K562 (cell line): ENCODE results near the gene RBM26. TPM values are rescaled to one million over a fixed set of nuclear protein-coding genes. Genes with fewer than 3 reads are reported as not detected.

ENCODE experiments used
- BACH1 ChIP-seq: fragments of 200-800 bp; sonication (Bioruptor generic); IDR thresholded peaks from 2 replicates; pipeline ENCODE4 v1.6.1; 2016; ENCODE audit warnings: missing genetic modification characterization, missing compliant biosample characterization
- POLR2G ChIP-seq: fragments of 200-400 bp; formaldehyde crosslinking; IDR thresholded peaks from 2 replicates; pipeline ENCODE4 v1.6.1; 2017; ENCODE audit warnings: low read depth, mild to moderate bottlenecking, antibody characterized with exemption, low read length, moderate library complexity
- POLR3G ChIP-seq: IDR thresholded peaks from 2 replicates; pipeline ENCODE4 v1.6.1; 2011; ENCODE audit not compliant: insufficient read length, insufficient replicate concordance; ENCODE audit errors: extremely low read depth
- SIN3A ChIP-seq, 2 experiments: fragments of 150-350 bp in 1 of 2; IDR thresholded peaks; 2 replicates each; pipeline ENCODE4 v1.6.1; 2011 to 2016; ENCODE audit warnings: borderline replicate concordance in 2 of 2, low read depth in 2 of 2, low read length in 2 of 2, mild to moderate bottlenecking in 2 of 2, moderate library complexity in 2 of 2; ENCODE audit not compliant: control insufficient read depth in 1 of 2
- ZC3H4 ChIP-seq: sonication (generic); formaldehyde crosslinking; IDR thresholded peaks from 2 replicates; pipeline ENCODE4 v1.9.0; 2021; ENCODE audit warnings: missing genetic modification reagents, borderline replicate concordance
- ZNF165 ChIP-seq: fragments of 250-450 bp; sonication (Bioruptor Pico); IDR thresholded peaks from 2 replicates; pipeline ENCODE4 v1.4.0; 2020; ENCODE audit warnings: borderline replicate concordance
- ZNF174 ChIP-seq: fragments of 250-450 bp; sonication (Bioruptor Pico); IDR thresholded peaks from 2 replicates; pipeline ENCODE4 v1.4.0; 2020; ENCODE audit warnings: mild to moderate bottlenecking
- ZNF584 ChIP-seq: fragments of 200-800 bp; sonication (Bioruptor generic); IDR thresholded peaks from 2 replicates; pipeline ENCODE4 v1.6.1; 2016; ENCODE audit warnings: low read depth, mild to moderate bottlenecking, missing genetic modification characterization, missing compliant biosample characterization
- polyA plus RNA-seq, 8 experiments: library from polyadenylated mRNA; depleted of rRNA in 4 of 8; stranded (reverse) in 5 of 8; unstranded in 3 of 8; fragments of >200 nt; fragmentation: Nextera tagmentation in 2 of 8; fragmentation: Illumina TruSeq in 1 of 8; extraction: Ambion mirVana in 2 of 8; extraction: Trizol in 1 of 8; gene quantifications; 2 replicates each; pipeline versions ENCODE4 v1.2.1 to v1.2.3, GENCODE V29; 2011 to 2014; ENCODE audit warnings: inconsistent platforms in 1 of 8, missing spikeins in 1 of 8
- total RNA-seq, 7 experiments: library from RNA; depleted of rRNA in 6 of 7; stranded (reverse); fragments of >200 nt in 6 of 7; fragmentation: Illumina TruSeq in 2 of 7; extraction: Trizol in 2 of 7; gene quantifications; 2 replicates each; pipeline versions ENCODE4 v1.2.1 to v1.2.3, GENCODE V29; 2011 to 2021; ENCODE audit warnings: low replicate concordance in 1 of 7
- TF ChIP-seq, protein P1 (sequence below), 3 experiments: fragments of 200-800 bp in 1 of 3; sonication (Bioruptor generic) in 1 of 3; sonication (generic) in 1 of 3; formaldehyde crosslinking in 1 of 3; IDR thresholded peaks; 2 replicates each; pipeline versions ENCODE4 v1.6.1 to v1.8.0; 2016 to 2022; ENCODE audit warnings: mild to moderate bottlenecking in 2 of 3, missing compliant biosample characterization in 2 of 3, missing genetic modification characterization in 2 of 3, missing genetic modification reagents in 1 of 3
- TF ChIP-seq, protein P2 (sequence below): fragments of 450-650 bp; IDR thresholded peaks from 2 replicates; pipeline ENCODE4 v1.6.1; 2016; ENCODE audit warnings: mild to moderate bottlenecking, moderate library complexity

The RBM26 gene
- total and polyA plus RNA-seq, 9 of the 15 experiments (the other 6 are each of a cell fraction or from before 2014, with no cell fraction given): 10.0 to 42.4 (median 26.4) TPM

DNA sequence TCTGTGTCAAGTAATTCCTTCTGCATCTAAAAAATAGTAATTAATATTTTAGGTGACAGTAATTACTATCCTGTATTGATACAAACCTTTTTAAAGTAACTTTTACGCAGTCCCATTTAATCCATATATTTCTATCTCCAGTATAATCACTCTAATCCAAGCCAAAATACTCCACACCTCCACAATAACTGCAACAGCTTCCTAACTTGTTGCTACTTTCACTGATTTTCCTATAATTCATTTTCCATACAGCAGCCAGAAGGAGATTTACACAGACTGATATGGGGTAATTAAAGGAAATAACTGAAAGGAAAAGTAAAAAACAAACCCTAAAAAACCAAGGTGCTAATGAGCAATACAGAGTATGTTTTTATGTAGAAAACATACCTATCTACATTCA lies 64.9 kb downstream of the RBM26 start (continued):
- TF ChIP-seq SIN3A (IDR thresholded peaks at IDR 0.05; ENCODE audit: borderline replicate concordance in 2 of 2, control insufficient read depth in 1 of 2, low read depth in 2 of 2, low read length in 2 of 2) (no peak), ZNF174 (CRISPR knock-in tag) (no peak), ZNF584 (no peak), ZC3H4 (CRISPR knock-in tag) (no peak), POLR3G (no peak), BACH1 (tag) (no peak), POLR2G (no peak), ZNF165 (no peak)
- TF ChIP-seq, protein P1, sequence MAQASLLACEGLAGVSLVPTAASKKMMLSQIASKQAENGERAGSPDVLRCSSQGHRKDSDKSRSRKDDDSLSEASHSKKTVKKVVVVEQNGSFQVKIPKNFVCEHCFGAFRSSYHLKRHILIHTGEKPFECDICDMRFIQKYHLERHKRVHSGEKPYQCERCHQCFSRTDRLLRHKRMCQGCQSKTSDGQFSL (CRISPR knock-in tag; IDR thresholded peaks at IDR 0.05): no peak
- TF ChIP-seq, protein P1 (tag; IDR thresholded peaks at IDR 0.05): no peak
- TF ChIP-seq, protein P2, sequence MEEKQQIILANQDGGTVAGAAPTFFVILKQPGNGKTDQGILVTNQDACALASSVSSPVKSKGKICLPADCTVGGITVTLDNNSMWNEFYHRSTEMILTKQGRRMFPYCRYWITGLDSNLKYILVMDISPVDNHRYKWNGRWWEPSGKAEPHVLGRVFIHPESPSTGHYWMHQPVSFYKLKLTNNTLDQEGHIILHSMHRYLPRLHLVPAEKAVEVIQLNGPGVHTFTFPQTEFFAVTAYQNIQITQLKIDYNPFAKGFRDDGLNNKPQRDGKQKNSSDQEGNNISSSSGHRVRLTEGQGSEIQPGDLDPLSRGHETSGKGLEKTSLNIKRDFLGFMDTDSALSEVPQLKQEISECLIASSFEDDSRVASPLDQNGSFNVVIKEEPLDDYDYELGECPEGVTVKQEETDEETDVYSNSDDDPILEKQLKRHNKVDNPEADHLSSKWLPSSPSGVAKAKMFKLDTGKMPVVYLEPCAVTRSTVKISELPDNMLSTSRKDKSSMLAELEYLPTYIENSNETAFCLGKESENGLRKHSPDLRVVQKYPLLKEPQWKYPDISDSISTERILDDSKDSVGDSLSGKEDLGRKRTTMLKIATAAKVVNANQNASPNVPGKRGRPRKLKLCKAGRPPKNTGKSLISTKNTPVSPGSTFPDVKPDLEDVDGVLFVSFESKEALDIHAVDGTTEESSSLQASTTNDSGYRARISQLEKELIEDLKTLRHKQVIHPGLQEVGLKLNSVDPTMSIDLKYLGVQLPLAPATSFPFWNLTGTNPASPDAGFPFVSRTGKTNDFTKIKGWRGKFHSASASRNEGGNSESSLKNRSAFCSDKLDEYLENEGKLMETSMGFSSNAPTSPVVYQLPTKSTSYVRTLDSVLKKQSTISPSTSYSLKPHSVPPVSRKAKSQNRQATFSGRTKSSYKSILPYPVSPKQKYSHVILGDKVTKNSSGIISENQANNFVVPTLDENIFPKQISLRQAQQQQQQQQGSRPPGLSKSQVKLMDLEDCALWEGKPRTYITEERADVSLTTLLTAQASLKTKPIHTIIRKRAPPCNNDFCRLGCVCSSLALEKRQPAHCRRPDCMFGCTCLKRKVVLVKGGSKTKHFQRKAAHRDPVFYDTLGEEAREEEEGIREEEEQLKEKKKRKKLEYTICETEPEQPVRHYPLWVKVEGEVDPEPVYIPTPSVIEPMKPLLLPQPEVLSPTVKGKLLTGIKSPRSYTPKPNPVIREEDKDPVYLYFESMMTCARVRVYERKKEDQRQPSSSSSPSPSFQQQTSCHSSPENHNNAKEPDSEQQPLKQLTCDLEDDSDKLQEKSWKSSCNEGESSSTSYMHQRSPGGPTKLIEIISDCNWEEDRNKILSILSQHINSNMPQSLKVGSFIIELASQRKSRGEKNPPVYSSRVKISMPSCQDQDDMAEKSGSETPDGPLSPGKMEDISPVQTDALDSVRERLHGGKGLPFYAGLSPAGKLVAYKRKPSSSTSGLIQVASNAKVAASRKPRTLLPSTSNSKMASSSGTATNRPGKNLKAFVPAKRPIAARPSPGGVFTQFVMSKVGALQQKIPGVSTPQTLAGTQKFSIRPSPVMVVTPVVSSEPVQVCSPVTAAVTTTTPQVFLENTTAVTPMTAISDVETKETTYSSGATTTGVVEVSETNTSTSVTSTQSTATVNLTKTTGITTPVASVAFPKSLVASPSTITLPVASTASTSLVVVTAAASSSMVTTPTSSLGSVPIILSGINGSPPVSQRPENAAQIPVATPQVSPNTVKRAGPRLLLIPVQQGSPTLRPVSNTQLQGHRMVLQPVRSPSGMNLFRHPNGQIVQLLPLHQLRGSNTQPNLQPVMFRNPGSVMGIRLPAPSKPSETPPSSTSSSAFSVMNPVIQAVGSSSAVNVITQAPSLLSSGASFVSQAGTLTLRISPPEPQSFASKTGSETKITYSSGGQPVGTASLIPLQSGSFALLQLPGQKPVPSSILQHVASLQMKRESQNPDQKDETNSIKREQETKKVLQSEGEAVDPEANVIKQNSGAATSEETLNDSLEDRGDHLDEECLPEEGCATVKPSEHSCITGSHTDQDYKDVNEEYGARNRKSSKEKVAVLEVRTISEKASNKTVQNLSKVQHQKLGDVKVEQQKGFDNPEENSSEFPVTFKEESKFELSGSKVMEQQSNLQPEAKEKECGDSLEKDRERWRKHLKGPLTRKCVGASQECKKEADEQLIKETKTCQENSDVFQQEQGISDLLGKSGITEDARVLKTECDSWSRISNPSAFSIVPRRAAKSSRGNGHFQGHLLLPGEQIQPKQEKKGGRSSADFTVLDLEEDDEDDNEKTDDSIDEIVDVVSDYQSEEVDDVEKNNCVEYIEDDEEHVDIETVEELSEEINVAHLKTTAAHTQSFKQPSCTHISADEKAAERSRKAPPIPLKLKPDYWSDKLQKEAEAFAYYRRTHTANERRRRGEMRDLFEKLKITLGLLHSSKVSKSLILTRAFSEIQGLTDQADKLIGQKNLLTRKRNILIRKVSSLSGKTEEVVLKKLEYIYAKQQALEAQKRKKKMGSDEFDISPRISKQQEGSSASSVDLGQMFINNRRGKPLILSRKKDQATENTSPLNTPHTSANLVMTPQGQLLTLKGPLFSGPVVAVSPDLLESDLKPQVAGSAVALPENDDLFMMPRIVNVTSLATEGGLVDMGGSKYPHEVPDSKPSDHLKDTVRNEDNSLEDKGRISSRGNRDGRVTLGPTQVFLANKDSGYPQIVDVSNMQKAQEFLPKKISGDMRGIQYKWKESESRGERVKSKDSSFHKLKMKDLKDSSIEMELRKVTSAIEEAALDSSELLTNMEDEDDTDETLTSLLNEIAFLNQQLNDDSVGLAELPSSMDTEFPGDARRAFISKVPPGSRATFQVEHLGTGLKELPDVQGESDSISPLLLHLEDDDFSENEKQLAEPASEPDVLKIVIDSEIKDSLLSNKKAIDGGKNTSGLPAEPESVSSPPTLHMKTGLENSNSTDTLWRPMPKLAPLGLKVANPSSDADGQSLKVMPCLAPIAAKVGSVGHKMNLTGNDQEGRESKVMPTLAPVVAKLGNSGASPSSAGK: no peak
